Suprapubic skin (tissue), 4 donors: ENCODE results near the gene FH.

Source experiments
- EP300 ChIP-seq: sonication (generic); formaldehyde crosslinking; IDR thresholded peaks from one replicate; pipeline ENCODE4 v1.6.1; 2017; ENCODE audit warnings: antibody characterized with exemption
- POLR2A ChIP-seq, 2 donors: fragments of 450-650 bp; IDR thresholded peaks; one replicate each; pipeline ENCODE4 v1.6.1; 2017; ENCODE audit warnings: antibody characterized with exemption in 2 of 2, mild to moderate bottlenecking in 2 of 2, moderate library complexity in 2 of 2
- POLR2AphosphoS5 ChIP-seq, 3 donors: sonication (generic); formaldehyde crosslinking; IDR thresholded peaks; one replicate each; pipeline ENCODE4 v1.6.1; 2017; ENCODE audit warnings: antibody characterized with exemption in 3 of 3
- TF ChIP-seq, protein P1 (sequence below), 2 donors: fragments of 200-600 bp in 1 of 2; fragments of 450-650 bp in 1 of 2; sonication (generic) in 1 of 2; IDR thresholded peaks; one replicate each; pipeline ENCODE4 v1.5.1; 2016 to 2019; ENCODE audit warnings: antibody characterized with exemption in 2 of 2, mild to moderate bottlenecking in 1 of 2, moderate library complexity in 1 of 2

DNA sequence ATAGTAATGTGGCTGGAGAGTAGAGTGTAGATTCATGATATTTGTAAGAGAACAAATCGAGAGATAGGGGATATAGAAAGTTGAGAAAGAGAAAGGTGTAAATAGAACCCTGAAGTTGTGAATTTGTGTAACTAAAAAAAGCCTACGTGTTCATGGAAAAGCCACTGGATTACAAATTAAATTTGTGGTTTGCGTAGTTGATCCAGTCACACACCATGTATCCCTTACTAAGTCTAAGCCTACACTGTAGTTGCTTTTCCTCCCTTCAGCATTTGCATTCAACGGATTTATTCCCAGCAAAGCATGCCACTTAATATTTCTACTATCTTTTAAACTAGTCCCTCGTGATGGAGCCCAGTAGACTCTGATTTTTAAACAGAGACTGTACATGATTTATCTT, 37.5 kb upstream of the FH start:
- TF ChIP-seq, protein P1, sequence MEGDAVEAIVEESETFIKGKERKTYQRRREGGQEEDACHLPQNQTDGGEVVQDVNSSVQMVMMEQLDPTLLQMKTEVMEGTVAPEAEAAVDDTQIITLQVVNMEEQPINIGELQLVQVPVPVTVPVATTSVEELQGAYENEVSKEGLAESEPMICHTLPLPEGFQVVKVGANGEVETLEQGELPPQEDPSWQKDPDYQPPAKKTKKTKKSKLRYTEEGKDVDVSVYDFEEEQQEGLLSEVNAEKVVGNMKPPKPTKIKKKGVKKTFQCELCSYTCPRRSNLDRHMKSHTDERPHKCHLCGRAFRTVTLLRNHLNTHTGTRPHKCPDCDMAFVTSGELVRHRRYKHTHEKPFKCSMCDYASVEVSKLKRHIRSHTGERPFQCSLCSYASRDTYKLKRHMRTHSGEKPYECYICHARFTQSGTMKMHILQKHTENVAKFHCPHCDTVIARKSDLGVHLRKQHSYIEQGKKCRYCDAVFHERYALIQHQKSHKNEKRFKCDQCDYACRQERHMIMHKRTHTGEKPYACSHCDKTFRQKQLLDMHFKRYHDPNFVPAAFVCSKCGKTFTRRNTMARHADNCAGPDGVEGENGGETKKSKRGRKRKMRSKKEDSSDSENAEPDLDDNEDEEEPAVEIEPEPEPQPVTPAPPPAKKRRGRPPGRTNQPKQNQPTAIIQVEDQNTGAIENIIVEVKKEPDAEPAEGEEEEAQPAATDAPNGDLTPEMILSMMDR (IDR thresholded peaks at IDR 0.05), result no peak
- TF ChIP-seq POLR2A (IDR thresholded peaks at IDR 0.05) (no peak), EP300 (no peak), POLR2AphosphoS5 (IDR thresholded peaks at IDR 0.05) (no peak)
